HG03064 (cell line): Measurements from ENCODE around the gene DDX19B.
"Not testable (repeated sequence)": the region's sequence is repeated elsewhere in the genome, so short reads cannot be mapped to it uniquely, and the experiment has no call there.

Source experiments
- ATAC-seq: cut with Tn5 transposase; IDR thresholded peaks from one replicate; pipeline ENCODE4 v1.9.1; 2021; ENCODE audit warnings: low read depth; ENCODE audit not compliant: unreplicated experiment

The DDX19B gene

GRCh38 chr16:70345840-70346239 lies 46.9 kb downstream of the DDX19B start:
- no peak for ATAC-seq

GRCh38 chr16:70348991-70349390 lies 50.0 kb downstream of the DDX19B start:
- no peak for ATAC-seq

GRCh38 chr16:70349783-70350182 lies 50.8 kb downstream of the DDX19B start:
- no peak for ATAC-seq

GRCh38 chr16:70359552-70359951 lies 60.6 kb downstream of the DDX19B start:
- ATAC-seq: no peak

- ATAC-seq: no peak
These were observed 65.4 kb downstream of the DDX19B start for GRCh38 chr16:70364399-70364798.

- ATAC-seq: not testable (repeated sequence)
These were observed 71.2 kb downstream of the DDX19B start for GRCh38 chr16:70370145-70370544.

GRCh38 chr16:70370924-70371323 lies 71.9 kb downstream of the DDX19B start:
- no peak for ATAC-seq

- ATAC-seq: no peak
These were observed 74.1 kb downstream of the DDX19B start for GRCh38 chr16:70372921-70373728.

- no peak for ATAC-seq
These were observed 75.2 kb downstream of the DDX19B start for GRCh38 chr16:70374213-70374612.

- ATAC-seq: no peak
These were observed 76.9 kb downstream of the DDX19B start for GRCh38 chr16:70375636-70376611.

- no peak for ATAC-seq
These were observed 78.8 kb downstream of the DDX19B start for GRCh38 chr16:70377782-70378181.

GRCh38 chr16:70378869-70379493 lies 80.0 kb downstream of the DDX19B start:
- ATAC-seq: no peak

- ATAC-seq: peak; percentile 11
These were observed 81.4 kb downstream of the DDX19B start for GRCh38 chr16:70380248-70380918.

- peak; percentile 85 for ATAC-seq
These were observed 82.1 kb downstream of the DDX19B start for GRCh38 chr16:70380919-70381603.

GRCh38 chr16:70381604-70382342 lies 82.8 kb downstream of the DDX19B start:
- no peak for ATAC-seq

GRCh38 chr16:70383421-70383960 lies 84.5 kb downstream of the DDX19B start:
- no peak for ATAC-seq
